ENCODE results near the gene CLCA4.
A peak's percentile ranks its signal among the peaks of the same experiment; 100 is the strongest.

The CLCA4 gene

GRCh38 chr1:86502721-86503405, 44.0 kb upstream of the CLCA4 start:
- ChIA-PET CTCF (interaction anchor here (0.7 to 7.9 kb wide), 17 partner anchors 9 to 150 kb away, joined by 3 to 83 read pairs (median 6); partner anchors contain the start of gene CLCA1), POLR2A (no interaction called here)
- DNase-seq (ENCODE audit: extremely low spot score), result no peak
- no peak for TF ChIP-seq CTCF (IDR thresholded peaks at IDR 0.05; ENCODE audit: control extremely low read depth, extremely low read depth, low read depth, missing control alignments)

GRCh38 chr1:86503406-86504136, 43.3 kb upstream of the CLCA4 start:
- no peak for DNase-seq (ENCODE audit: extremely low spot score)
- CTCF ChIA-PET, result interaction anchor here (0.8 to 7.9 kb wide), 11 partner anchors 8 to 201 kb away, joined by 3 to 81 read pairs (median 7); partner anchors contain the start of gene SH3GLB1
- TF ChIP-seq CTCF (IDR thresholded peaks at IDR 0.05; ENCODE audit: control extremely low read depth, extremely low read depth, low read depth, missing control alignments), result no peak

GRCh38 chr1:86504137-86504479, 42.8 kb upstream of the CLCA4 start:
- DNase-seq (ENCODE audit: extremely low spot score), result no peak
- ChIA-PET POLR2A (no interaction called here), CTCF (interaction anchor here (0.8 to 7.9 kb wide), 10 partner anchors 8 to 201 kb away, joined by 3 to 81 read pairs (median 6); partner anchors contain the start of gene SH3GLB1)
- no peak for TF ChIP-seq CTCF (IDR thresholded peaks at IDR 0.05; ENCODE audit: control extremely low read depth, extremely low read depth, low read depth, missing control alignments)

More at GRCh38 chr1:86503406-86504136, 43.3 kb upstream of the CLCA4 start:
- POLR2A ChIA-PET, result no interaction called here

- DNase-seq (ENCODE audit: extremely low spot score), result no peak
- CTCF ChIA-PET, result interaction anchor here (0.8 to 7.9 kb wide), 13 partner anchors 9 to 200 kb away, joined by 3 to 81 read pairs (median 6); partner anchors contain the start of gene SH3GLB1
- TF ChIP-seq CTCF (IDR thresholded peaks at IDR 0.05; ENCODE audit: control extremely low read depth, extremely low read depth, low read depth, missing control alignments), result no peak
- POLR2A ChIA-PET, result no interaction called here
Measured at GRCh38 chr1:86504895-86505563, 41.8 kb upstream of the CLCA4 start.

GRCh38 chr1:86505564-86505902, 41.3 kb upstream of the CLCA4 start:
- no peak for TF ChIP-seq CTCF (IDR thresholded peaks at IDR 0.05; ENCODE audit: control extremely low read depth, extremely low read depth, low read depth, missing control alignments)
- POLR2A ChIA-PET, result no interaction called here
- CTCF ChIA-PET, result interaction anchor here (1.1 to 7.9 kb wide), 10 partner anchors 10 to 199 kb away, joined by 3 to 81 read pairs (median 6); partner anchors contain the start of gene SH3GLB1
- DNase-seq (ENCODE audit: extremely low spot score), result no peak

GRCh38 chr1:86507935-86508582, 38.8 kb upstream of the CLCA4 start:
- ChIA-PET POLR2A (no interaction called here), CTCF (interaction anchor here (0.6 to 7.9 kb wide), 18 partner anchors 8 to 625 kb away, joined by 3 to 81 read pairs (median 4); partner anchors contain the start of gene ODF2L)
- no peak for DNase-seq (ENCODE audit: extremely low spot score)
- TF ChIP-seq CTCF (IDR thresholded peaks at IDR 0.05; ENCODE audit: control extremely low read depth, extremely low read depth, low read depth, missing control alignments), result peak; percentile 23
